ENCODE measurements around the gene ADAM23.

ADAM23 gene

GRCh38 chr2:206502729-206503128 is 59.4 kb downstream of the ADAM23 start:
- DNase-seq (ENCODE audit: low spot score) = no peak

GRCh38 chr2:206511283-206511682 is 68.0 kb downstream of the ADAM23 start:
- no peak for DNase-seq (ENCODE audit: low spot score)

GRCh38 chr2:206512999-206513398 is 69.7 kb downstream of the ADAM23 start:
- DNase-seq (ENCODE audit: low spot score) = no peak

GRCh38 chr2:206515580-206515979 is 72.2 kb downstream of the ADAM23 start:
- DNase-seq (ENCODE audit: low spot score) = no peak

- no peak for DNase-seq (ENCODE audit: low spot score)
These were observed 75.7 kb downstream of the ADAM23 start for GRCh38 chr2:206518997-206519396.

- no peak for DNase-seq (ENCODE audit: low spot score)
These were observed 77.1 kb downstream of the ADAM23 start for GRCh38 chr2:206520450-206520849.

- no peak for DNase-seq (ENCODE audit: low spot score)
These were observed 77.8 kb downstream of the ADAM23 start for GRCh38 chr2:206521115-206521514.

GRCh38 chr2:206521612-206522011 is 78.3 kb downstream of the ADAM23 start:
- DNase-seq (ENCODE audit: low spot score) = no peak

GRCh38 chr2:206526416-206526815 is 83.1 kb downstream of the ADAM23 start:
- no peak for DNase-seq (ENCODE audit: low spot score)

- DNase-seq (ENCODE audit: low spot score) = no peak
These were observed 83.8 kb downstream of the ADAM23 start for GRCh38 chr2:206527153-206527552.

- DNase-seq (ENCODE audit: low spot score) = peak; percentile 42
These were observed 87.4 kb downstream of the ADAM23 start for GRCh38 chr2:206530727-206531126.

- no peak for DNase-seq (ENCODE audit: low spot score)
These were observed 88.7 kb downstream of the ADAM23 start for GRCh38 chr2:206531996-206532543.

GRCh38 chr2:206533977-206534376 is 90.6 kb downstream of the ADAM23 start:
- no peak for DNase-seq (ENCODE audit: low spot score)

GRCh38 chr2:206535260-206535986 is 92.1 kb downstream of the ADAM23 start:
- no peak for DNase-seq (ENCODE audit: low spot score)

- no peak for DNase-seq (ENCODE audit: low spot score)
These were observed 97.4 kb downstream of the ADAM23 start for GRCh38 chr2:206540757-206541156.

- no peak for DNase-seq (ENCODE audit: low spot score)
These were observed 99.7 kb downstream of the ADAM23 start for GRCh38 chr2:206543073-206543472.

GRCh38 chr2:206548383-206548782 is 105.1 kb downstream of the ADAM23 start:
- no peak for DNase-seq (ENCODE audit: low spot score)

- DNase-seq (ENCODE audit: low spot score) = no peak
These were observed 112.4 kb downstream of the ADAM23 start for GRCh38 chr2:206555721-206556120.

- peak; percentile 30 for DNase-seq (ENCODE audit: low spot score)
These were observed 113.1 kb downstream of the ADAM23 start for GRCh38 chr2:206556357-206556949.

- no peak for DNase-seq (ENCODE audit: low spot score)
These were observed 114.0 kb downstream of the ADAM23 start for GRCh38 chr2:206557321-206557720.

GRCh38 chr2:206558492-206558891 is 115.2 kb downstream of the ADAM23 start:
- no peak for DNase-seq (ENCODE audit: low spot score)

GRCh38 chr2:206561962-206562361 is 118.6 kb downstream of the ADAM23 start:
- DNase-seq (ENCODE audit: low spot score) = no peak

- DNase-seq (ENCODE audit: low spot score) = no peak
These were observed 119.0 kb downstream of the ADAM23 start for GRCh38 chr2:206562375-206562774.

- no peak for DNase-seq (ENCODE audit: low spot score)
These were observed 120.0 kb downstream of the ADAM23 start for GRCh38 chr2:206563374-206563773.
